Thoracic aorta (tissue), 2 donors: Measurements from ENCODE around the gene PTPRR. TPM values are rescaled to one million over a fixed set of nuclear protein-coding genes. Genes with fewer than 3 reads are reported as not detected.

ENCODE experiments used
- ATAC-seq: fragments of 150-250 bp; one replicate; pipeline ENCODE4 v1.8.0; 2017; ENCODE audit warnings: low read depth; ENCODE audit not compliant: insufficient number of reproducible peaks, low FRiP score
- DNase-seq: peaks from one replicate; pipeline ENCODE4 v3.0.0-alpha.2; 2020; ENCODE audit warnings: low spot score
- H3K27ac ChIP-seq, 2 donors: fragments of 200-600 bp; sonication (generic); 1 replicate in 1 of 2; 2 replicates in 1 of 2; pipeline ENCODE4 v1.5.1; 2016; ENCODE audit warnings: mild to moderate bottlenecking in 2 of 2, moderate library complexity in 2 of 2
- H3K27me3 ChIP-seq: fragments of 200-600 bp; sonication (generic); replicated peaks from 2 replicates; pipeline ENCODE4 v1.6.0; 2016; ENCODE audit warnings: mild to moderate bottlenecking; ENCODE audit not compliant: insufficient read depth
- H3K36me3 ChIP-seq: fragments of 200-600 bp; sonication (generic); one replicate; pipeline ENCODE4 v1.5.1; 2016
- H3K4me1 ChIP-seq, 2 donors: fragments of 200-600 bp; sonication (generic); 1 replicate in 1 of 2; 2 replicates in 1 of 2; pipeline versions ENCODE4 v1.5.1 to v1.6.0; 2016; ENCODE audit warnings: low read depth in 2 of 2, mild to moderate bottlenecking in 1 of 2; ENCODE audit not compliant: control insufficient read depth in 1 of 2
- H3K4me3 ChIP-seq: fragments of 200-600 bp; sonication (generic); 2 replicates; pipeline ENCODE4 v1.5.1; 2016; ENCODE audit warnings: mild to moderate bottlenecking
- H3K9me3 ChIP-seq: fragments of 200-600 bp; sonication (generic); 2 replicates; pipeline ENCODE4 v1.5.1; 2016
- total RNA-seq, 2 donors: library from RNA; depleted of rRNA; stranded (reverse); fragments of >200 nt; gene quantifications; one replicate each; pipeline versions ENCODE4 v1.1.0 to v1.2.3, GENCODE V29; 2016
- TF ChIP-seq, protein P1 (sequence below): fragments of 200-600 bp; sonication (generic); IDR thresholded peaks from one replicate; pipeline ENCODE4 v1.5.1; 2019; ENCODE audit warnings: antibody characterized with exemption

PTPRR gene, protein sequence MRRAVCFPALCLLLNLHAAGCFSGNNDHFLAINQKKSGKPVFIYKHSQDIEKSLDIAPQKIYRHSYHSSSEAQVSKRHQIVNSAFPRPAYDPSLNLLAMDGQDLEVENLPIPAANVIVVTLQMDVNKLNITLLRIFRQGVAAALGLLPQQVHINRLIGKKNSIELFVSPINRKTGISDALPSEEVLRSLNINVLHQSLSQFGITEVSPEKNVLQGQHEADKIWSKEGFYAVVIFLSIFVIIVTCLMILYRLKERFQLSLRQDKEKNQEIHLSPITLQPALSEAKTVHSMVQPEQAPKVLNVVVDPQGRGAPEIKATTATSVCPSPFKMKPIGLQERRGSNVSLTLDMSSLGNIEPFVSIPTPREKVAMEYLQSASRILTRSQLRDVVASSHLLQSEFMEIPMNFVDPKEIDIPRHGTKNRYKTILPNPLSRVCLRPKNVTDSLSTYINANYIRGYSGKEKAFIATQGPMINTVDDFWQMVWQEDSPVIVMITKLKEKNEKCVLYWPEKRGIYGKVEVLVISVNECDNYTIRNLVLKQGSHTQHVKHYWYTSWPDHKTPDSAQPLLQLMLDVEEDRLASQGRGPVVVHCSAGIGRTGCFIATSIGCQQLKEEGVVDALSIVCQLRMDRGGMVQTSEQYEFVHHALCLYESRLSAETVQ
- total RNA-seq = under 1 TPM; 0.27 to 0.35 TPM

DNA sequence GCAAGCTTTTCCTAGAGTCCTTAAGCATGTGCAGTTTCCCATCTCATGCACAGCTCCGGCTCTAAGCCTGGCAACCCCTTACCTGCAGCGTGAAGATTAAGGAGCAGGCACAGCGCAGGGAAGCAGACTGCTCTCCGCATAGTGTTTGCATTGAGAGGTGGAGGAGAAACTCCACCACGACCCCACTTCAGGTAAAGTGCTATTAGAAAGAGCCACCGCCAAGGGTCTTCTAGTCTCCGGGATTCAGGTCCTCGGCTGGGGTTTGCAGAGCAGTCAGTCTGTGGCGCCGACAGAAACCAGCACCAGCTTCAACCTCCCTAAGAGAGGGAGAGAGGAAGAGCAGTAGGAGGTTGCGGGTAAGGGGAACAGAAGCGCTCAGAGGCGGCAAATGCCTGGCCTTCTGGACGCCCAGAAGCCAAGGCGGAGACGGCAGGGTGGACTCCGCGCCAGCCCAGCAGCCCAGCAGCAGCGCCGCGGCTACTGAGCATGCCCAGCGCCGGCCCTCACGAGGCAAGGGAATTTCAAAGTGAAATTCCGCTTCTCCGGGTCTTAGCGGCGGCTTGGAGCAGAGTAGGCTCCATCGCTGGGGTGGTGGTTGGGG, at the start of gene PTPRR:
Gene PTPRR (minus strand): TSS at position 488 of the 601 bp plus-strand sequence. CDS start 348 bp downstream, at position 140.
- ATAC-seq (no peak), DNase-seq (no peak)
- no peaks in the 10 kb centered on the region for H3K27me3 ChIP-seq
- peak within 1 kb of the TSS; percentile 49 for H3K4me3 ChIP-seq
- H3K4me1 ChIP-seq = peaks cover 0 to 6% of the 10 kb centered on the region in 2 donors
- no peaks in the 10 kb centered on the region for H3K9me3 ChIP-seq
- H3K27ac ChIP-seq = no peak within 1 kb of the TSS
- TF ChIP-seq, protein P1, sequence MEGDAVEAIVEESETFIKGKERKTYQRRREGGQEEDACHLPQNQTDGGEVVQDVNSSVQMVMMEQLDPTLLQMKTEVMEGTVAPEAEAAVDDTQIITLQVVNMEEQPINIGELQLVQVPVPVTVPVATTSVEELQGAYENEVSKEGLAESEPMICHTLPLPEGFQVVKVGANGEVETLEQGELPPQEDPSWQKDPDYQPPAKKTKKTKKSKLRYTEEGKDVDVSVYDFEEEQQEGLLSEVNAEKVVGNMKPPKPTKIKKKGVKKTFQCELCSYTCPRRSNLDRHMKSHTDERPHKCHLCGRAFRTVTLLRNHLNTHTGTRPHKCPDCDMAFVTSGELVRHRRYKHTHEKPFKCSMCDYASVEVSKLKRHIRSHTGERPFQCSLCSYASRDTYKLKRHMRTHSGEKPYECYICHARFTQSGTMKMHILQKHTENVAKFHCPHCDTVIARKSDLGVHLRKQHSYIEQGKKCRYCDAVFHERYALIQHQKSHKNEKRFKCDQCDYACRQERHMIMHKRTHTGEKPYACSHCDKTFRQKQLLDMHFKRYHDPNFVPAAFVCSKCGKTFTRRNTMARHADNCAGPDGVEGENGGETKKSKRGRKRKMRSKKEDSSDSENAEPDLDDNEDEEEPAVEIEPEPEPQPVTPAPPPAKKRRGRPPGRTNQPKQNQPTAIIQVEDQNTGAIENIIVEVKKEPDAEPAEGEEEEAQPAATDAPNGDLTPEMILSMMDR = no peak
- no peaks in the 10 kb centered on the region for H3K36me3 ChIP-seq

DNA sequence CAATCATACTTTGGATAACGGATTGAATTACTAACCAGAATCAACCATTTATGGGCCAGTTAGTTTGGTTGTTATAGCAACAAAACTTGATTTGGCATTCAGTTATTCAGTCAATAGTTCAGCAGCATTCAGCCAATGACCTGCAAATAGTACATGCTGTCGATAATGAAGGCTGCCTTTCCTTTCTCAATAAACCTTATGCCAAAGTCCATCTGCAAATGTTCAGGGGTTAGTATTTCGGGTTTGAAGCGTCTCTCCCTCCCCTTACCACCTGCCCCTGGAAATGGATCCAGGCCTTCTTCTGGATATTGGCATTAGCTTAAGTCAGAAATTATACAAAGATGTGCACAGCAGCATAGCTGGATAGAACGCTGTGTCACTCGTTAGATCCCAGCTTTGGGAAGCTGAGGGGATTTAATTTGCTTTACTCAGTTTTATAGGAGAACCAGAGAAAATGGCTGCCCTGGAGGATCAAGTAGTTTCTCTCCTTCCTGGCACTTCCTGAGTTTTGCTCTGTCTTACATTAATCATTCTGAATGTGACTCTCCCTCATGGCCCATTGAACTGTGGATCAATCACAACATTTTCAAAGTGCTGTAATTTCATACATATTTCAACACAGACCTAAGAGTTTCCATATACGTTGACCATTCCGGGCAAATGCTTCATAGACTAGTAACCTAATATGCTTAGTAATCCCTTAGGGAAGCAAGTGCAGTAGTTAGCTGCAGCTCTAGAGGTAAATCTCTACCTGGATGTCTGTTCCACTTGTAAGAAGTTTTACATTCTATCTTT, 46.7 kb upstream of the PTPRR start:
- peaks cover 0 to 19% of the 10 kb centered on the region in 2 donors for H3K4me1 ChIP-seq
- H3K27ac ChIP-seq = no peak overlapping the region
- H3K27me3 ChIP-seq = no peaks in the 10 kb centered on the region
- H3K4me3 ChIP-seq = no peak overlapping the region
- ATAC-seq = no peak
- H3K36me3 ChIP-seq = no peaks in the 10 kb centered on the region
- no peak for DNase-seq
- H3K9me3 ChIP-seq = no peaks in the 10 kb centered on the region
- TF ChIP-seq, protein P1 = no peak

DNA sequence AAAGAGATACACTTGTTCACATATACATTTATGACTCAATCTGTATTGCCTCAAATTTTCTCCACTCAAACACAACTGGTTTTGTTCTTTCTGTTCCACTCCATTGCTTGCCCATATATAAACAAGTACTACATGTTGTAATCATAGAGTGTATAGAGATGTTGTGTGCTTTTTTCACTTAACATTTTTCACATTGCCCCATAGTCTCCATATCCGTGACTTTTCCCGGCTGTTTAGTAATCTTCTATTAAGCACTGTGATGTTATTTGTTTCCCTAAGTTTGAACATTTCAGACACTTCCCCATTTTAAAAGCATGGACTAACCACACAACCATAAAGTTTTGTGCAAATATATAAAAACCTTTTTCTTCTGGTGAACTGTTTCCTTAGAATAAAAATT, 45.5 kb upstream of the PTPRR start:
- Histone ChIP-seq H3K4me3 (no peak overlapping the region), H3K27ac (no peak overlapping the region)
- TF ChIP-seq, protein P1 = no peak

DNA sequence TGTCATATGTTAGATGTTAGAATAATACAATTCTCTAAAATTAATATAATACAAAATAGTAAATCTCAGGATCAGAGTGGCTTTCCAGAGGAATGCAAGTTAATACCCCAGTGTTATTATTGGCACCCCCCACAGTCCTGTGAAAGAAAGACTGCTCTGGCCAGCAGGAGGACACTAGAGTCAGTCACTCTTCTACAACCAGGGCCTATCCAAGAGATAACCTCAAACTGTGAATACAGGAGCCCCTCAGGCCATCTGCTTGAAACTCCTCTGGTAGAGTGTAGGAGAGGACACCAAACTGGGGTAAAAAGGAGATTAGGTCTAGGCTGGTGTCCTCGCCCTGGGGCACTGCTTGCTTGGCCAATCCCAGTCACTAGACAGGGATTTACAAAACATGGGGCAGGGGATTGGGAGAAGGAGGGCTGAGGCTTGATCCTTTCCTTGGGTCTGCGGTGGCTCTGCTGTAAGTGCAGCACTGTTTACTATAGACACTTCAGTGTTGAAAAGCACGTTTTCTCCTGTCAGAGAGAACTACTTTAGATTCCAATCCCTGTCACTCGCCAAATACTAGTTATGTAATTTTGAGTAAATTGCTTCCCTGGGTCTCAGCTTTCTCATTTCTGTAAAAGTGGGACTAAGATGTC, 44.5 kb upstream of the PTPRR start:
- ATAC-seq = no peak
- no peaks in the 10 kb centered on the region for H3K9me3 ChIP-seq
- TF ChIP-seq, protein P1 = no peak

More for the DNA sequence above, 45.5 kb upstream of the PTPRR start:
- Histone ChIP-seq H3K9me3 (no peaks in the 10 kb centered on the region), H3K36me3 (no peaks in the 10 kb centered on the region), H3K27me3 (no peaks in the 10 kb centered on the region), H3K4me1 (peaks cover 0 to 9% of the 10 kb centered on the region in 2 donors)
- ATAC-seq = no peak
- no peak for DNase-seq

More for the DNA sequence above, 44.5 kb upstream of the PTPRR start:
- H3K27me3 ChIP-seq = no peaks in the 10 kb centered on the region
- H3K36me3 ChIP-seq = no peaks in the 10 kb centered on the region
- peaks cover 0 to 8% of the 10 kb centered on the region in 2 donors for H3K4me1 ChIP-seq
- H3K4me3 ChIP-seq = no peak overlapping the region
- DNase-seq = no peak
- H3K27ac ChIP-seq = no peak overlapping the region
